HCT116 (cell line): ENCODE measurements around the gene UBN1. TPM values are rescaled to one million over a fixed set of nuclear protein-coding genes. Genes with fewer than 3 reads are reported as not detected.

Source experiments
- ATAC-seq: fragments of 200-7000 bp; cut with Tn5 transposase; 2 replicates; pipeline ENCODE4 v1.9.1; 2020; ENCODE audit warnings: mild to moderate bottlenecking, moderate library complexity
- BruUV-seq: library from RNA; stranded (reverse); fragments of 400-500 nt; replicated peaks from 2 replicates; lab custom pipeline; 2021; lab: Mats Ljungman, UMichigan
- CTCF ChIA-PET: fragments of 300-600 bp; sonication (Branson Sonifier 250); formaldehyde crosslinking; loops from one replicate; lab custom pipeline; 2021; ENCODE audit warnings: antibody characterized with exemption; lab: Charles Lee
- POLR2A ChIA-PET: fragments of 300-600, 350-600 bp; sonication (Branson Sonifier 250); formaldehyde crosslinking; loops from one replicate; lab custom pipeline; 2021; ENCODE audit warnings: antibody characterized with exemption; lab: Charles Lee
- RAD21 ChIA-PET, 2 experiments: fragments of 300-600 bp; sonication (Branson Sonifier 250); formaldehyde crosslinking; loops; one replicate each; lab custom pipeline; 2023; ENCODE audit warnings: low total read pairs in 2 of 2; ENCODE audit not compliant: uncharacterized antibody in 2 of 2, unreplicated experiment in 2 of 2, low non-redundant PET in 1 of 2; lab: Charles Lee
- DNase-seq: peaks from one replicate; pipeline ENCODE4 v3.0.0-alpha.2; 2010; ENCODE audit warnings: low read depth, low spot score
- H2AFZ ChIP-seq: fragments of 200-600 bp; shearing (Covaris generic), sonication (generic); 2 replicates; pipeline ENCODE4 v1.6.1; 2017; ENCODE audit warnings: low read depth, mixed run types, mixed read lengths, antibody characterized with exemption, low read length; ENCODE audit not compliant: poor library complexity, severe bottlenecking
- H3K27ac ChIP-seq: 2 replicates; pipeline ENCODE4 v1.5.1; 2012; ENCODE audit warnings: low read depth, low read length
- H3K27me3 ChIP-seq: fragments of 200-600 bp; sonication (generic); 2 replicates; pipeline ENCODE4 v1.6.1; 2016; ENCODE audit warnings: mixed run types, low read length, mixed read lengths; ENCODE audit not compliant: insufficient read depth
- H3K36me3 ChIP-seq, 2 experiments: fragments of 200-500 bp in 1 of 2; fragments of 200-600 bp in 1 of 2; sonication (Bioruptor generic) in 1 of 2; sonication (generic) in 1 of 2; 2 replicates each; pipeline versions ENCODE4 v1.5.1 to v1.6.1; 2014 to 2016; ENCODE audit warnings: low read length in 2 of 2, inconsistent platforms in 1 of 2, mixed read lengths in 1 of 2, mixed run types in 1 of 2; ENCODE audit not compliant: insufficient read depth in 2 of 2, control insufficient read depth in 1 of 2
- H3K4me1 ChIP-seq, 2 experiments: fragments of 200-600 bp in 1 of 2; sonication (generic) in 1 of 2; 2 replicates each; pipeline versions ENCODE4 v1.5.1 to v1.6.1; 2012 to 2017; ENCODE audit warnings: low read length in 2 of 2, inconsistent platforms in 1 of 2, mild to moderate bottlenecking in 1 of 2, mixed read lengths in 1 of 2, mixed run types in 1 of 2, moderate library complexity in 1 of 2; ENCODE audit not compliant: insufficient read depth in 2 of 2, control insufficient read depth in 1 of 2
- H3K4me2 ChIP-seq: fragments of 200-600 bp; sonication (generic); 2 replicates; pipeline ENCODE4 v1.6.1; 2017; ENCODE audit warnings: mixed run types, low read length, mixed read lengths
- H3K4me3 ChIP-seq, 2 experiments: fragments of 200-600 bp in 1 of 2; sonication (generic) in 1 of 2; replicated peaks in 1 of 2; 2 replicates each; pipeline ENCODE4 v1.5.1; 2011 to 2016; ENCODE audit warnings: low read length in 2 of 2, control low read depth in 1 of 2, low read depth in 1 of 2, mild to moderate bottlenecking in 1 of 2, mixed read lengths in 1 of 2, mixed run types in 1 of 2
- H3K79me2 ChIP-seq: fragments of 200-600 bp; sonication (generic); 2 replicates; pipeline ENCODE4 v1.6.1; 2017; ENCODE audit warnings: mild to moderate bottlenecking, mixed run types, low read length, moderate library complexity, mixed read lengths; ENCODE audit not compliant: insufficient read depth
- H3K9ac ChIP-seq: fragments of 200-600 bp; sonication (generic); 2 replicates; pipeline ENCODE4 v1.6.1; 2016; ENCODE audit warnings: low read length, mixed read lengths
- H3K9me2 ChIP-seq: fragments of 200-600 bp; sonication (generic), shearing (Covaris generic); 2 replicates; pipeline ENCODE4 v1.6.1; 2017; ENCODE audit warnings: mixed run types, mild to moderate bottlenecking, moderate library complexity; ENCODE audit not compliant: insufficient read depth
- H3K9me3 ChIP-seq, 2 experiments: fragments of 200-500 bp in 1 of 2; fragments of 200-600 bp in 1 of 2; sonication (Bioruptor generic) in 1 of 2; sonication (generic) in 1 of 2; 2 replicates each; pipeline ENCODE4 v1.6.1; 2014 to 2017; ENCODE audit warnings: low read length in 2 of 2, mixed read lengths in 2 of 2, inconsistent platforms in 1 of 2, low read depth in 1 of 2, mild to moderate bottlenecking in 1 of 2, mixed run types in 1 of 2, moderate library complexity in 1 of 2; ENCODE audit not compliant: control insufficient read depth in 1 of 2, insufficient read depth in 1 of 2
- H4K20me1 ChIP-seq: fragments of 200-600 bp; sonication (generic), shearing (Covaris generic); 2 replicates; pipeline ENCODE4 v1.6.1; 2017; ENCODE audit warnings: mixed run types, mild to moderate bottlenecking, moderate library complexity; ENCODE audit not compliant: insufficient read depth
- CBX3 ChIP-seq: IDR thresholded peaks from 2 replicates; pipeline ENCODE4 v1.6.1; 2012; ENCODE audit warnings: low read depth
- CEBPB ChIP-seq: IDR thresholded peaks from 2 replicates; pipeline ENCODE4 v1.6.1; 2012; ENCODE audit warnings: low read depth
- CTCF ChIP-seq, 3 experiments: fragments of 200-600 bp in 1 of 3; sonication (generic) in 1 of 3; IDR thresholded peaks in 2 of 3; conservative IDR thresholded peaks in 1 of 3; 2 replicates each; pipeline ENCODE4 v1.5.1; 2012 to 2017; ENCODE audit warnings: low read depth in 2 of 3, low read length in 2 of 3, antibody characterized with exemption in 1 of 3, borderline replicate concordance in 1 of 3, control low read depth in 1 of 3, mild to moderate bottlenecking in 1 of 3, mixed read lengths in 1 of 3, mixed run types in 1 of 3, moderate library complexity in 1 of 3; ENCODE audit not compliant: insufficient read depth in 1 of 3
- EZH2 ChIP-seq: fragments of 200-600 bp; sonication (generic); IDR thresholded peaks from 2 replicates; pipeline ENCODE4 v1.6.1; 2017; ENCODE audit warnings: antibody characterized with exemption, mixed run types
- EZH2phosphoT487 ChIP-seq: fragments of 200-600 bp; IDR thresholded peaks from 2 replicates; pipeline ENCODE4 v1.6.1; 2018; ENCODE audit warnings: antibody characterized with exemption, borderline replicate concordance
- FOSL1 ChIP-seq: IDR thresholded peaks from 2 replicates; pipeline ENCODE4 v1.6.1; 2012; ENCODE audit warnings: low read depth
- JUND ChIP-seq: IDR thresholded peaks from 2 replicates; pipeline ENCODE4 v1.6.1; 2012
- POLR2A ChIP-seq: IDR thresholded peaks from 2 replicates; pipeline ENCODE4 v1.7.0; 2011; ENCODE audit warnings: borderline replicate concordance; ENCODE audit not compliant: insufficient read depth, insufficient read length; ENCODE audit errors: extremely low read depth
- POLR2AphosphoS5 ChIP-seq: IDR thresholded peaks from 2 replicates; pipeline ENCODE4 v1.6.1; 2011; ENCODE audit warnings: mild to moderate bottlenecking, low read depth, low read length, moderate library complexity
- RAD21 ChIP-seq: IDR thresholded peaks from 2 replicates; pipeline ENCODE4 v1.6.1; 2012; ENCODE audit warnings: low read depth, mild to moderate bottlenecking
- REST ChIP-seq: IDR thresholded peaks from 2 replicates; pipeline ENCODE4 v1.6.1; 2012; ENCODE audit warnings: low read depth
- SRF ChIP-seq: IDR thresholded peaks from 2 replicates; pipeline ENCODE4 v1.6.1; 2012; ENCODE audit warnings: low read depth
- YY1 ChIP-seq: IDR thresholded peaks from 2 replicates; pipeline ENCODE4 v1.6.1; 2011; ENCODE audit warnings: low read length, low read depth, moderate library complexity, mild to moderate bottlenecking; ENCODE audit not compliant: insufficient replicate concordance; ENCODE audit errors: extremely low read depth
- ZFX ChIP-seq: fragments of 450-650 bp; IDR thresholded peaks from 2 replicates; pipeline ENCODE4 v1.6.1; 2017
- ZNF274 ChIP-seq: fragments of 200-500 bp; sonication (Bioruptor generic); IDR thresholded peaks from 2 replicates; pipeline ENCODE4 v1.6.1; 2014; ENCODE audit warnings: mild to moderate bottlenecking, low read depth, low read length, inconsistent platforms
- intact Hi-C: fragments of 100-400 bp; cut with micrococcal nuclease; formaldehyde crosslinking; loops from 2 replicates; pipeline ENCODE4 v1.10.0; 2022
- total RNA-seq: library from RNA; stranded (reverse); gene quantifications from one replicate; pipeline ENCODE4 v1.2.1, GENCODE V29; 2021; ENCODE audit not compliant: unreplicated experiment
- TF ChIP-seq, protein P1 (sequence below): IDR thresholded peaks from 2 replicates; pipeline ENCODE4 v1.6.1; 2012

UBN1 gene
- total RNA-seq, 1 experiment from 2014 or later, result 31.9 TPM

GRCh38 chr16:4877380-4877685, 30.1 kb downstream of the UBN1 start:
- ChIA-PET RAD21 (no interaction called here), POLR2A (no interaction called here), CTCF (no interaction called here)
- H4K20me1 ChIP-seq, result peaks cover 6% of the 10 kb centered on the region; the same call in 1 of the 2 replicates
- H2AFZ ChIP-seq, result no peak overlapping the region
- TF ChIP-seq EZH2 (no peak), FOSL1 (no peak), RAD21 (no peak), SRF (no peak), CEBPB (no peak), JUND (no peak), CBX3 (no peak), YY1 (no peak), EZH2phosphoT487 (no peak)
- TF ChIP-seq, protein P1, sequence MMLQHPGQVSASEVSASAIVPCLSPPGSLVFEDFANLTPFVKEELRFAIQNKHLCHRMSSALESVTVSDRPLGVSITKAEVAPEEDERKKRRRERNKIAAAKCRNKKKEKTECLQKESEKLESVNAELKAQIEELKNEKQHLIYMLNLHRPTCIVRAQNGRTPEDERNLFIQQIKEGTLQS, result no peak
- no peak overlapping the region for H3K4me3 ChIP-seq
- BruUV-seq, result no TSS peak
- H3K79me2 ChIP-seq, result no peaks in the 10 kb centered on the region
- intact Hi-C loops, result no loop called here
- no peak for ATAC-seq
- no peak overlapping the region for H3K4me2 ChIP-seq
- peaks cover 16 to 18% of the 10 kb centered on the region in 2 experiments for H3K4me1 ChIP-seq
- H3K27ac ChIP-seq, result no peak overlapping the region
- H3K36me3 ChIP-seq, result peaks cover 48 to 66% of the 10 kb centered on the region in 2 experiments
- H3K9ac ChIP-seq, result no peak overlapping the region
- no peak for DNase-seq
- no peaks in the 10 kb centered on the region for H3K9me2 ChIP-seq
- H3K9me3 ChIP-seq, result no peaks in the 10 kb centered on the region
- no peaks in the 10 kb centered on the region for H3K27me3 ChIP-seq

DNA sequence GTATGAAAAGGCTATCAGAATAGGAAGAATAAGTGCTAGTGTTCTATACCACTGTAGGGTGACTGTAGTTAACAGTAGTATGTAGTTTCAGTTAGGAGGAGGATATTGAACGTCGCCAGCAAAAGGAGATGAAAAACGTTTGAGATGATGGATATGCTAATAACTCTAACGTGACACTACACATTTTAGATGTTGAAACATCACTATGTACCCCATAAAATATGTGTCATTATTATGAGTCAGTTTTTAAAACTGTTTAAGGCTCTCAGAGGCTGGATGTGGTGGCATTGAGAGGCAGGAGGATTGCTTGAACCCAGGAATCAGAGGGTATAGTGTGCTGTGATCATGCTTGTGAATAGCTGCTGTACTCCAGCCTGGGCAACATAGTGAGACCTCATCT, 31.8 kb downstream of the UBN1 start:
- DNase-seq (no peak), ATAC-seq (no peak)
- ChIA-PET POLR2A (no interaction called here), CTCF (no interaction called here), RAD21 (no interaction called here)
- Histone ChIP-seq H3K4me3 (no peak overlapping the region), H3K36me3 (peaks cover 40 to 61% of the 10 kb centered on the region in 2 experiments), H3K9me3 (no peaks in the 10 kb centered on the region; a peak in 1 of 4 replicates), H3K9ac (no peak overlapping the region), H3K27ac (no peak overlapping the region), H2AFZ (no peak overlapping the region), H3K4me1 (peaks cover 25 to 27% of the 10 kb centered on the region in 2 experiments), H3K27me3 (no peaks in the 10 kb centered on the region), H3K4me2 (no peak overlapping the region), H3K79me2 (no peaks in the 10 kb centered on the region), H4K20me1 (peaks cover 8% of the 10 kb centered on the region; the same call in 1 of the 2 replicates), H3K9me2 (no peaks in the 10 kb centered on the region)
- BruUV-seq, result no TSS peak
- intact Hi-C loops, result no loop called here
- TF ChIP-seq ZFX (no peak), REST (no peak), CEBPB (no peak), POLR2AphosphoS5 (no peak), EZH2phosphoT487 (no peak), ZNF274 (no peak), CBX3 (no peak), CTCF (IDR thresholded peaks at IDR 0.05 in 2 of 3, conservative IDR thresholded peaks at IDR 0.05 in 1 of 3; ENCODE audit: borderline replicate concordance in 1 of 3, insufficient read depth in 1 of 3, low read depth in 2 of 3, low read length in 2 of 3) (no peak), POLR2A (no peak)
- TF ChIP-seq, protein P1, result no peak
